Glutamatergic neuron (in vitro differentiated cells): ENCODE measurements around the gene CISD3. TPM values are rescaled to one million over a fixed set of nuclear protein-coding genes. Genes with fewer than 3 reads are reported as not detected.
A peak's percentile ranks its signal among the peaks of the same experiment; 100 is the strongest.

Source experiments
- DNase-seq: peaks from one replicate; pipeline ENCODE4 v3.0.0; 2022
- H3K27ac Mint-ChIP-seq: one replicate; pipeline ENCODE4 v1.8.0; 2020; ENCODE audit warnings: mild to moderate bottlenecking, mixed read lengths, inconsistent platforms; ENCODE audit not compliant: unreplicated experiment
- H3K27me3 Mint-ChIP-seq: one replicate; pipeline ENCODE4 v1.8.0; 2020; ENCODE audit warnings: mild to moderate bottlenecking, moderate library complexity, mixed read lengths, inconsistent platforms; ENCODE audit not compliant: unreplicated experiment
- H3K36me3 Mint-ChIP-seq: one replicate; pipeline ENCODE4 v1.8.0; 2020; ENCODE audit warnings: mild to moderate bottlenecking, mixed read lengths, inconsistent platforms; ENCODE audit not compliant: unreplicated experiment
- H3K4me1 Mint-ChIP-seq: one replicate; pipeline ENCODE4 v1.8.0; 2020; ENCODE audit warnings: mild to moderate bottlenecking, low read depth, mixed read lengths, inconsistent platforms; ENCODE audit not compliant: unreplicated experiment
- H3K4me3 Mint-ChIP-seq: one replicate; pipeline ENCODE4 v1.8.0; 2020; ENCODE audit warnings: mild to moderate bottlenecking, mixed read lengths, inconsistent platforms; ENCODE audit not compliant: unreplicated experiment
- H3K9me3 Mint-ChIP-seq: one replicate; pipeline ENCODE4 v1.8.0; 2020; ENCODE audit warnings: mild to moderate bottlenecking, moderate library complexity, mixed read lengths, inconsistent platforms; ENCODE audit not compliant: unreplicated experiment
- CTCF ChIP-seq: fragments of 200-600 bp; sonication (generic); IDR thresholded peaks from one replicate; pipeline ENCODE4 v1.5.0; 2021; ENCODE audit not compliant: partially characterized antibody, unreplicated experiment
- total RNA-seq: library from RNA; stranded (reverse); fragmentation: NEBNext Ultra II Directional; extraction: Animal tissue kit (Norgen Biotek cat#: 25700); gene quantifications from one replicate; pipeline ENCODE4 v1.2.1, GENCODE V29; 2021; ENCODE audit not compliant: unreplicated experiment

CISD3 gene
- total RNA-seq, 1 donor from 2014 or later, result 3.2 TPM

GRCh38 chr17:38704606-38705522, 25.3 kb upstream of the CISD3 start, which contains the start of gene MLLT6:
MLLT6 (plus strand) TSS chr17:38705273; CDS start chr17:38705633, 360 bp downstream.
- peaks cover 11% of the 10 kb centered on the region for H3K4me1 Mint-ChIP-seq
- H3K4me3 Mint-ChIP-seq, result peak within 1 kb of the TSS; percentile 89
- TF ChIP-seq CTCF, result no peak
- H3K27ac Mint-ChIP-seq, result peak within 1 kb of the TSS; percentile 22
- H3K36me3 Mint-ChIP-seq, result no peaks in the 10 kb centered on the region
- peak; percentile 78 for DNase-seq
- peaks cover 25% of the 10 kb centered on the region for H3K27me3 Mint-ChIP-seq
- peaks cover 17% of the 10 kb centered on the region for H3K9me3 Mint-ChIP-seq

GRCh38 chr17:38705523-38705802, 24.7 kb upstream of the CISD3 start:
- peak; percentile 45 for DNase-seq
- Mint-ChIP-seq H3K4me1 (peaks cover 11% of the 10 kb centered on the region), H3K27me3 (peaks cover 24% of the 10 kb centered on the region), H3K27ac (no peak overlapping the region), H3K36me3 (no peaks in the 10 kb centered on the region), H3K9me3 (peaks cover 22% of the 10 kb centered on the region), H3K4me3 (no peak overlapping the region)
- TF ChIP-seq CTCF, result no peak

- Mint-ChIP-seq H3K4me3 (peak overlapping the region; percentile 89), H3K4me1 (peaks cover 14% of the 10 kb centered on the region), H3K9me3 (peaks cover 22% of the 10 kb centered on the region), H3K36me3 (no peaks in the 10 kb centered on the region), H3K27me3 (peaks cover 27% of the 10 kb centered on the region), H3K27ac (peak overlapping the region; percentile 22)
- no peak for TF ChIP-seq CTCF
- peak; percentile 34 for DNase-seq
These were observed 24.2 kb upstream of the CISD3 start for GRCh38 chr17:38705803-38706504.

GRCh38 chr17:38706505-38707216, 23.5 kb upstream of the CISD3 start:
- H3K27ac Mint-ChIP-seq, result no peak overlapping the region
- H3K27me3 Mint-ChIP-seq, result peaks cover 21% of the 10 kb centered on the region
- no peak for TF ChIP-seq CTCF
- peaks cover 12% of the 10 kb centered on the region for H3K4me1 Mint-ChIP-seq
- H3K36me3 Mint-ChIP-seq, result no peaks in the 10 kb centered on the region
- peak overlapping the region; percentile 89 for H3K4me3 Mint-ChIP-seq
- peaks cover 22% of the 10 kb centered on the region for H3K9me3 Mint-ChIP-seq
- DNase-seq, result no peak
